Endothelial cell of umbilical vein (primary cell): ENCODE measurements around the gene UBE2M.

Source experiments
- CTCF ChIP-seq, 2 donors: IDR thresholded peaks; 1 replicate in 1 of 2; 2 replicates in 1 of 2; pipeline ENCODE4 v1.5.1; 2011; ENCODE audit warnings: low read length in 2 of 2, mild to moderate bottlenecking in 2 of 2, moderate library complexity in 2 of 2, control low read depth in 1 of 2, inconsistent platforms in 1 of 2, low read depth in 1 of 2; ENCODE audit not compliant: insufficient read depth in 1 of 2; ENCODE audit errors: extremely low read depth in 1 of 2
- EZH2 ChIP-seq: IDR thresholded peaks from 2 replicates; pipeline ENCODE4 v1.6.1; 2012; ENCODE audit warnings: borderline replicate concordance, low read depth, mild to moderate bottlenecking, moderate library complexity, low read length, inconsistent platforms; ENCODE audit not compliant: severe bottlenecking
- GATA2 ChIP-seq: IDR thresholded peaks from 2 replicates; pipeline ENCODE4 v1.7.0; 2011; ENCODE audit warnings: low read depth, mild to moderate bottlenecking, moderate library complexity, mixed read lengths, low read length; ENCODE audit not compliant: insufficient read length, insufficient read depth
- JUN ChIP-seq: IDR thresholded peaks from 2 replicates; pipeline ENCODE4 v1.6.1; 2011; ENCODE audit warnings: borderline replicate concordance, low read depth; ENCODE audit not compliant: insufficient read length, insufficient read depth
- MAX ChIP-seq: IDR thresholded peaks from 2 replicates; pipeline ENCODE4 v1.6.1; 2011; ENCODE audit not compliant: insufficient read depth, insufficient read length
- MYC ChIP-seq: IDR thresholded peaks from one replicate; pipeline ENCODE4 v1.6.1; 2011; ENCODE audit warnings: mild to moderate bottlenecking, low read depth, low read length
- POLR2A ChIP-seq: IDR thresholded peaks from 2 replicates; pipeline ENCODE4 v1.6.1; 2012; ENCODE audit warnings: low read depth, mild to moderate bottlenecking, control low read depth, low read length
- POLR2AphosphoS5 ChIP-seq: IDR thresholded peaks from 2 replicates; pipeline ENCODE4 v1.6.1; 2012; ENCODE audit warnings: low read depth, mild to moderate bottlenecking, control low read depth, low read length, moderate library complexity; ENCODE audit not compliant: insufficient read depth

- TF ChIP-seq CTCF (IDR thresholded peaks at IDR 0.05; ENCODE audit: extremely low read depth in 1 of 2, insufficient read depth in 1 of 2, low read depth in 1 of 2, low read length in 2 of 2) (no peak), EZH2 (no peak), GATA2 (no peak), JUN (no peak), POLR2A (no peak), MAX (no peak), POLR2AphosphoS5 (no peak), MYC (no peak)
These were observed 27.2 kb downstream of the UBE2M start for GRCh38 chr19:58531034-58531840.
